SH-SY5Y (cell line): ENCODE data around the gene NOX3.

Source experiments
- GATA2 ChIP-seq: IDR thresholded peaks from 2 replicates; pipeline ENCODE4 v1.6.1; 2011; ENCODE audit warnings: mild to moderate bottlenecking, low read depth, low read length
- GATA3 ChIP-seq: IDR thresholded peaks from 2 replicates; pipeline ENCODE4 v1.6.1; 2011; ENCODE audit warnings: low read depth, mild to moderate bottlenecking, low read length, moderate library complexity

DNA sequence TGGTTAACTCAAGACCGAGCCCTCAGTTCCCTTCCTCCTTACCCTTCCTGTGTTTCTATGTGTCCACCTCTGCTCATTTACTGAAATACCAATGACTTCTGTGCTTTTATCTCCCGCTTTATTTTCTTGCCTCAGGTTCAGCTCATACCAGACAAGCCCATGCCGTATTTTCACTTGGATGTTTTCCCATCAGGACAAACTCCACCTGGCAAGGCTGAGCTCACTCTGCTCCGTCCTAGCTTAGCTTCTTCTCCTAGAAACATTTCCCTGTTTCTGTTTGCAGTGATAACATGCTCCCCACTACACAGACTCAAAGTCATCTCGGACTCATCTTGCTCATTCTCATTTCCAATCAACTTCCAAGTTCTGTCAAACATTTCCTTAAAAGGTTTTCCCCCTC is 84.4 kb downstream of the NOX3 start:
- TF ChIP-seq GATA3: no peak
- no peak for TF ChIP-seq GATA2
